HG02623 (cell line): Measurements from ENCODE around the gene ZFP1.
A peak's percentile ranks its signal among the peaks of the same experiment; 100 is the strongest.
"Not testable (repeated sequence)": the region's sequence is repeated elsewhere in the genome, so short reads cannot be mapped to it uniquely, and the experiment has no call there.

ENCODE experiments used
- ATAC-seq: cut with Tn5 transposase; IDR thresholded peaks from one replicate; pipeline ENCODE4 v1.9.1; 2021; ENCODE audit warnings: moderate library complexity; ENCODE audit not compliant: unreplicated experiment

The ZFP1 gene

GRCh38 chr16:75203096-75203495, 54.8 kb downstream of the ZFP1 start:
- no peak for ATAC-seq

- no peak for ATAC-seq
Measured at GRCh38 chr16:75203667-75204409, 55.5 kb downstream of the ZFP1 start.

- ATAC-seq: no peak
Measured at GRCh38 chr16:75204410-75204758, 56.1 kb downstream of the ZFP1 start.

DNA sequence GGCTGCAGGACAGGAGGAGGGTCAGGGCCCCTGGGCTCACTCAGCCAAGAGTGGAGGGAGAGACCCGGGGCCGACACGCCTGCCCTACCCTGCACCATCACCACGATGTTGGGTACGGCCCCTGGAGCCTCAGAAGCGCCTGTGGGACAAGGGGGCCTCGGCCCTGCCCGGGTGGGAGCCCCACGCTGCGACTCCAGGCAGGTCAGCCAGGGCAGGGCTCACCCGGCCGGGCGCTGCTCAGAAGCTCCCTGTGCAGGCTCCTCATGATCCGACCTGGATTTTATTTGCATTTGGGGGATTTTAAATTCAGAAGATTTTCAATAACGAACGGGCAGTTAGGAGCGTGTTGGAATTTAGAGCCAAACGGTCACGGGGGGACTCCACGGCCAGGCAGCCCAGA, 56.6 kb downstream of the ZFP1 start:
- ATAC-seq: not testable (repeated sequence)

DNA sequence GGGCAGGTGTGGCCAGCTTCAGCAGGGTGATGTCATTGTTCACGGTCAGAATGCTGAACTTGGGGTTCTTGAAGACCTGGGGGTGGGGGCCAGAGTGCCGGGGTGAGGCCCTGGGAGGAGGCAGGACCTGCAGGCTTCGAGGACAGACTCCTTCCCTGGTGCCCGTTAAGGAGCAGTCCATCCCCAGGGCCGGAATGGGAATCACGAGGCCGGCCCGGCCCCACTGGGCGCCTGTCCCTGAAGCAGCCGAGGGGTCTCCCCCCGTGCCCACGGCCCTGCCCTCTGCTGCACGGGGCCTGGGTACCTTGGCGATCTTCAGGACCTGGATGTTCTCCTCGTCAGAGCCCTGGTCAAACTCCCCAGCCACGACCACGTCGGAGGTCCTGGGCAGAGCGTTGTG, 57.1 kb downstream of the ZFP1 start:
- not testable (repeated sequence) for ATAC-seq

DNA sequence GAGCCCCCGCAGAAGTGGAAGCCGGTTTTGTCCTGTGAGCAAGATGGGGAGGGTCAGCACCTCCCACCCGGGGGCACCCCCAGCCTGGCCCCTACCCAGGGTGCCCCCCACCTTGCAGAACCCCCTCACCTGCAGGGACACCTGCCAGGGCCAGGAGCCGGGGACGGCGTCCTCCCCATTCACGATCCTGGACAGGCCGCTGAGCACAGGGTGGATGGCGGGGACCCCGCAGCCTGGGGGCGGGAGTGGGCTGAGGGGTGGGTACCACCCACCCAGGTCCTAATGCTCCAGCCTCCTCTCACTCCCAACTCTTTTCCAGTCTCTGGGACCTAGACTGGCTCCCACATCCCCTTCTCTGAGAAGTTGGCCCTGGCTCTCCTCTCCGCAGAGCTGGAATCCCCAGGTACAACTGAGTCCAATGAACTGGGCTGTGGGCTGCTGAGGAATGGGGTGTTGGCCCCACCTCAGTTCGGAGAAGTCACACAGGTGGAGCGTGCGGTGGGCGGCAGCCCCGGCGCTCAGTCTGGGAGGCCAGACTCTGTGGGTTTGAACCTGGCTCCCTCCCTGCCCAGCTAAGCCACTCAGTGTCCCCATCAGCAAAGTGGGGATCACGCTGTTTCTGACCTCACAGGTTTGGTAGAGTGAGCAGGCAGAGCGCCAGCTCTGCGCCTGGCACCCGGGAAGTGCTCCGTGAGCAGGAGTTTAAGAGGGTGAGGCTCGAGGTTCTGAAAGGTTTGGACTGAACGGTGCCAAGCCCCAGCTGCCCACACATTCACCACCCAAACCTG, 57.8 kb downstream of the ZFP1 start:
- not testable (repeated sequence) for ATAC-seq

DNA sequence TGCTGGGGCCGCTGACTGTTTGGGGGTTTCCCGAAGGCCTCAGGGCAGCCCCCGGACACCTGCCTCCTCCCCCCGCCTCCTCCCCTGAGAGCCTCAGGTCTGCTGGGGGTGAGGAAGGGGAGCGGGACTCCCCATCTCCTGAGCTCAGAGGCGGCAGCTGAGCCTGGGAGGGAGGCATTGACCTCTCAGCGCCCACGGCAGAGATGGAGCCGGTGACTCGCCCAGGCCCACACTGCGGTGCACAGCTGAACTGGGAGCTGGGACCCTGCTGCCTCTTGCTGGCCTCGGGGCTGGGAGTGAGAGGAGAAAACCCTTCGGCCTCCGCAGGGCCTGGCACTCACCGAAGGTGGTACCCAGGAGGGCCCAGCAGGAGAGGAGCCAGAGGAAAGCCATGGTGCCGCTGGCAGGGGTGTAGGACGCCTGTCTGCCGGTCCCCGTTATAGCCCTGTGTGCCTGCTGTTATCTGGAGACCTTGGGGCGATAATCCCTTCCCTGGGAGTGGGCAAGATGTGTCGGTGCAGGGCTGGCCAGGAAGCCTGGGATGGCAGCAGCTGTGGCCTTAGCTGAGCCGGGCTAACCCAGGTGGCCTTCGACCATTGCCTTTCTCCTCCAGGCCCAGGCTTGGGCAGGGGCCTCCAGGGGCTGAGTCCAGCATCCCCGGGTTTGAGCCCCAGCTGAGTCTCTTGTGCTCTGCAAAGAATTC, 58.6 kb downstream of the ZFP1 start, which contains the start of gene CTRB2:
TSS of gene CTRB2 (minus strand) at position 413 of the 703 bp plus-strand sequence. CDS start at position 393, 20 bp downstream.
- no peak for ATAC-seq

DNA sequence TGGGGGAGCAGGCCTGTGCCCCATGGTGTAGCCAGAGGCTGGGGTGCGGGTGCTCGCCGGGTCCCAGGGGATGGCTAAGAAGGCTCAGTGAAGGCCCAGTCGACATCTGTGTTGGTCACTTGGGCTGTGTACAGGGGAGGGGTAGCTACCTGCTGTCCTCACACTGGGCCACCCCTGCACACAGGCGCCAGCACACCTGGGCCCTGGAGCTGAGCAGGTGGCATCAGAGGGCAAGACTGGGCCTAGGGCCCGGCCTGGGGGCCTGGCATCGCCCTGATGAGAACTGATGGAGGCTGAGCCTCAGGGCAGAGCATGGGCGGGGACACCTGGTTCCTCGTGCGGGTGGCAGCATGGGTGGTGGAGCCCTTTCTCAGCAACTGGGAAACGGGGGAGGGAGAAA, 59.5 kb downstream of the ZFP1 start:
- no peak for ATAC-seq

DNA sequence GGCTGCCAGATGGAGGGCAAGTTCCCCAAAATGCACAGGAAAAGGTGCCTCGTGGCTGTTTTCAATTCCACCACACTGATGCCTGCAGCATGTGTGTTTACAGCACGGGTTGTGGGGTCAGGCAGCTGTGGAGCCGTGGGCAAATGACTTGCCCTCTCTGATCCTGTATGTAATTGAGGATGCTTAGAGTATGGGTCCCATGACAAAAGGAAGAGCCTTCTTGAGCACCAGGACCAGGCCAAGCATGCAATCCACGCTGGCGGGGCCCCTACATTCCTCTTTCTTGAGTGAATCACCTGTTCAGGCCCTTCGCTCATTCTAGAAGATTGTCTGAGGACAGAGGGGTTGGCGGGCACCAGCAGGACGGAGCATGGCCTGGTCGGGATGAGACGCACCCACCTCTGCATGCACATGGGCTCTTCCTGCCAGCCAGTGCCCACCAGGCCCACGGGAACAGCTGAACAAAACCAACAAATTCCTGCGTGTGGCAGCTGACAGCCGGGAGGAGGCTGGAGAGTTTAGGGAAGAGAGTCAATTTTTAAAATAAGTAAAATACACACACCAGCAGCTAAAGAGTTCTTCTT, 60.0 kb downstream of the ZFP1 start:
- no peak for ATAC-seq

DNA sequence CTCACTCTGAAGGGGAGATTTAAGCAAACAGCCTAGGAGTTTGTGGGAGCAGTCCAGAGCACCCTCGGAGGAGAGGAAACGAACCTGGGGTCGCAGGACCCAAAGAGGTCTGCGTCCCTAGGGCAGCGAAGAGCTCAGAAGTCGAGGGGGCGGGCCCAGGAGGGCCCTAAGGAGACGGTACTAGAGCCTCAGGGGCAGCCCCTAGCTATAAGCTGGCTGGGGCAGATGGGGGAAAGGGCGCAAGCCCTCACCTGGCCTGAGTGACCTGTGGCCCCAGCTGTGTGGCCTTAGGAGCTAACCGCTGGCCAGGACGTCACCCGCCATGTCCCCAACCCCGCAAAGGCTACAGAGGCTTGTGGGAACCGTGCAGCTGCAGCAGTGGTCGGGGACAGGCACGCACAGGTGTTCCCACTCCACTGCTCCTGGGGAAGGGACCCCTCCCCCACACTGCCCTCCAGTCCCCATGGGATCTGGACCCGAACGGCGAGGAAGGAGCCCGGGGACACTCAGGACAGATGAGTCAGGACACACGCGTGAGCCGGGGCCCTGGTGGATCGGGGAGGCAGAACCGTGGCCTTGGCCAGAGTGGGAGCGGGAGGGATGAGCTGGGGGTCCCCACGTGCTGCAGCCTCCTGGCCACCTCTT, 60.7 kb downstream of the ZFP1 start:
- no peak for ATAC-seq

- ATAC-seq: not testable (repeated sequence)
Measured at GRCh38 chr16:75209514-75209913, 61.2 kb downstream of the ZFP1 start.

DNA sequence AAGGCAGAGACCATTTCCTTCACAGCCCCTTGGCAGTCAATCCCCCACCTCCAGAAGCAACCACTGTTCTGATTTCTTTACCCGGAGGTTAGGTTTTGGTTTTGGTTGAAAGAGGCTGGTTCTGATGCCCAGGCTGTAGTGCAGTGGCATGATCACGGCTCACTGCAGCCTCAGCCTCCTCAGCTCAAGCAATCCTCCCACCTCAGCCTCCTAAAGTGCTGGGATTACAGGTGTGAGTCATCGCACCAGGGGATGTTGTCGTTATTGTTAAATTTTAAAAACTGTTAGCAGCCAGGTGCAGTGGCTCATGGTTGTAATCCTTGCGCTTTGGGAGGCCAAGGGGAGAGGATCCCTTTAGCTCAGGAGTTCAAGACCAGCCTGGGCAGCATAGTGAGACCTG, 61.6 kb downstream of the ZFP1 start:
- ATAC-seq: no peak

DNA sequence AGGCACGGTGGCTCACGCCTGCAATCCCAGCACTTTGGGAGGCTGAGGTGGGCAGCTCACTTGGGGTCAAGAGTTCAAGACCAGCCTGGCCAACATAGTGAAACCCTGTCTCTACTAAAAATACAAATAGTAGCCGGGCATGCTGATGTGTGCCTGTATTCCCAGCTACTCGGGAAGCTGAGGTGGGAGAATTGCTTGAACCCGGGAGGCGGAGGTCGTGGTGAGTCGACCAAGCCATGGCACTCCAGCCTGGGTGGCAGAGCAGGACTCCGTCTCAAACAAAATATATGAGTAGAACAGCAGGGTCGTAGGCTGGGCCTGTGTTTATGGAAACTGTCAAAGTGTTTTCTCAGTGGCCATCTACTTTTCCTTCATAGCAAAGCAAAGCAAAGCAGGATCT, 63.0 kb downstream of the ZFP1 start:
- not testable (repeated sequence) for ATAC-seq

DNA sequence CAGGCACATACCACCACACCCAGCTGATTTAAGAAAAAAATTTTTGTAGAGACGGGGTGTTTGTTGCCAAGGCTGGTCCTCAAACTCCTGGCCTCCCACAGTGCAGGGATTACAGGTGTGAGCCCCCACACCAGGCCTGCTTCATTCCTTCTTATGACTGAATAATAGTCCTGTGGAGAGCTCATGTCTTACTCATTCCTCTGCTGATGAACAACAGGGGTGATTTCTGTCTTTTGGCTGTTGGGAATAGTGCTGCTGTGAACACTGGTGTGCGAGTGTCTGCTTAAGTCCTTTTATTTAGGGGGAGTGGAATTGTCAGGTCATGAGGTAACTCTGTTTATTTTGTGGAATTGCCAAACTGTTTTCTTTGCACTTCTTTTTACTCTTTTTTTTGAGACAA, 67.8 kb downstream of the ZFP1 start:
- ATAC-seq: no peak

DNA sequence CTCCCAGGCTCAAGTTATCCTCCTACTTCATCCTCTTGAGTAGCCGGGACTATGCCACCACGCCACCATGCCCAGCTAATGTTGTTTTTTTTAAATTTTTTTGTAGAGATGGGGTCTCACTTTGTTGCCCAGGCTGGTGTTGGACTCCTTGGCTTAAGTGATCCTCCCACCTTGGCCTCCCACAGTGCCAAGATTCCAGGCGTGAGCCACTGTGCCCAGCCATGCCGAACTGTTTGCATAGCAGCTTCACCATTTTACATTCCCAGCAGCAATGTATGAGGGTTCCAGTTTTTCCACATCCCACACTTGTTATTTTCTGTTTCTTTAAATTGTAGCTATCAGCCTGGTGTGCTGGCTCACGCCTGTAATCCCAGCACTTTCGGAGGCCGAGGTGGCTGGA, 68.3 kb downstream of the ZFP1 start:
- no peak for ATAC-seq

DNA sequence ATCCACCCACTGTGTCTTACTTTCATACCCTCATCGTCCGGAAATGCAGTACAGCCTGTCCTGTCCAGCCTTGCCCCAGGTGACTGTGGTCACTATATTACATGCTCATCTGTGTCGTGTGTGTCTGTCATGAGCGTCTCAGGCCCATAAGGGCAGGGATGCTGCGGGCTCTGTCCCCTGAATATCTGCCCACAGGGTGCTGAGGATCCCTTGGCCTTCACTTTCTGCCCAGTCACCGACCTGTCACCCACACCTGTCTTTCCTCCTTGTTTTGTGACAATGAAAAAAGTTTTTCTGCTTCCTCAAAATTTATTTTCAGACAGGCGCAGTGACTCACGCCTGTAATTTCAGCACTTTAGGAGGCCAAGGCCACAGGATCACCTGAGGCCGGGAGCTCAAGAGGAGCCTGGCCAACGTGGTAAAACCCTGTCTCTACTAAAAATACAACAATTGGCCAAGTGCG, 69.1 kb downstream of the ZFP1 start:
- ATAC-seq: no peak

DNA sequence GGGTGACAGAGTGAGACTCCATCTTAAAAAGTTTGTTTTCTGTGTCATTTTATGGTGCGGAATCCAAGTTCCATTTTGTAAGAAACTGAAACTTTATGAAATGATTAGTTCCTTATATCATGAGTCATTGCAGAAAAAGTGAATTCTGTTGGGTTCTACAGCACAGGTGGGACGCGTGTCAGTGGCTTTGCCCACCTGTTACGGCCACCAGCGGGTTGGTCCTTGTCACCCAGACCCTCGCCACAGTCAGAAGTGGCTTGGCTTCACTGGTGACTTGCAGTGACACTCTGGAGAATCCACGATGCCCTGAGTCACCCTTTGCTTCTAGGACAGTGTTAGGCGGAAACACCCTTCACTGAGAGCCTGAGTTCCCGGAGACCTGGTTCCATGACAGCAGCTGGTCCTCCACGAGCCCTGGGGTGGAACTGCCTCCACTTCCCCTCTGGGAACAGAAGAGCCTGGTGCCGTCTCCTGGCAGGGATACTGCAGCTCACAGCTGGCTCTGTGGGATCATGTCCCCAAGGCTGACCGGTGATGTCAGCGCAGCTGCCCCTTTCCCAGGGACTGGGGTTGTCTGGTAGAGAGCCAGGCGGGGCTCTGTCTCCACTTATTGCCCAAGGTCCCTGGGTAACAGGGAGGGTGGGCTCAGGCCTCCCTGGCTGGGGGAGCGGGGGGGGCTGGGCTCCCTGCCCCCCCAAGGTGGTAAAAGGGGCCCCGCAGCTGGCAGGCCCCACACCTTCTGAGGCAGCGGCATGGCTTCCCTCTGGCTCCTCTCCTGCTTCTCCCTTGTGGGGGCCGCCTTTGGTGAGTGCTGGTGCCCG, 70.1 kb downstream of the ZFP1 start, which contains the start of gene CTRB1:
TSS of gene CTRB1 (plus strand) at position 733 of the 821 bp plus-strand sequence. CDS start at position 753, 20 bp downstream.
- ATAC-seq: peak; percentile 62

- no peak for ATAC-seq
Measured at GRCh38 chr16:75219088-75219487, 70.8 kb downstream of the ZFP1 start.

- ATAC-seq: no peak
Measured at GRCh38 chr16:75219838-75220237, 71.5 kb downstream of the ZFP1 start.
